ENCODE results near the gene ING5.

GRCh38 chr2:241659150-241659739, 42.6 kb upstream of the ING5 start:
- TF ChIP-seq CTCF (IDR thresholded peaks at IDR 0.05; ENCODE audit: low read depth, low read length) (peak; percentile 66), MAX (IDR thresholded peaks at IDR 0.05; ENCODE audit: low read depth, low read length) (no peak)

Measured in NB4 (cell line).